HCT116 (cell line): Measurements from ENCODE around the gene PRAF2.

Experiments used
- EZH2 ChIP-seq: fragments of 200-600 bp; sonication (generic); IDR thresholded peaks from 2 replicates; pipeline ENCODE4 v1.6.1; 2017; ENCODE audit warnings: antibody characterized with exemption, mixed run types
- MAX ChIP-seq: IDR thresholded peaks from 2 replicates; pipeline ENCODE4 v1.6.1; 2012
- POLR2A ChIP-seq: IDR thresholded peaks from 2 replicates; pipeline ENCODE4 v1.7.0; 2011; ENCODE audit warnings: borderline replicate concordance; ENCODE audit not compliant: insufficient read depth, insufficient read length; ENCODE audit errors: extremely low read depth
- TF ChIP-seq, protein P1 (sequence below), 3 experiments: fragments of 200-600 bp in 1 of 3; sonication (generic) in 1 of 3; IDR thresholded peaks in 2 of 3; conservative IDR thresholded peaks in 1 of 3; 2 replicates each; pipeline ENCODE4 v1.5.1; 2012 to 2017; ENCODE audit warnings: low read depth in 2 of 3, low read length in 2 of 3, antibody characterized with exemption in 1 of 3, borderline replicate concordance in 1 of 3, control low read depth in 1 of 3, mild to moderate bottlenecking in 1 of 3, mixed read lengths in 1 of 3, mixed run types in 1 of 3, moderate library complexity in 1 of 3; ENCODE audit not compliant: insufficient read depth in 1 of 3
- TF ChIP-seq, protein P2 (sequence below): IDR thresholded peaks from 2 replicates; pipeline ENCODE4 v1.6.1; 2011; ENCODE audit warnings: mild to moderate bottlenecking, low read length, moderate library complexity; ENCODE audit not compliant: insufficient replicate concordance; ENCODE audit errors: extremely low read depth

- TF ChIP-seq EZH2 (no peak), POLR2A (no peak), MAX (no peak)
- TF ChIP-seq, protein P1, sequence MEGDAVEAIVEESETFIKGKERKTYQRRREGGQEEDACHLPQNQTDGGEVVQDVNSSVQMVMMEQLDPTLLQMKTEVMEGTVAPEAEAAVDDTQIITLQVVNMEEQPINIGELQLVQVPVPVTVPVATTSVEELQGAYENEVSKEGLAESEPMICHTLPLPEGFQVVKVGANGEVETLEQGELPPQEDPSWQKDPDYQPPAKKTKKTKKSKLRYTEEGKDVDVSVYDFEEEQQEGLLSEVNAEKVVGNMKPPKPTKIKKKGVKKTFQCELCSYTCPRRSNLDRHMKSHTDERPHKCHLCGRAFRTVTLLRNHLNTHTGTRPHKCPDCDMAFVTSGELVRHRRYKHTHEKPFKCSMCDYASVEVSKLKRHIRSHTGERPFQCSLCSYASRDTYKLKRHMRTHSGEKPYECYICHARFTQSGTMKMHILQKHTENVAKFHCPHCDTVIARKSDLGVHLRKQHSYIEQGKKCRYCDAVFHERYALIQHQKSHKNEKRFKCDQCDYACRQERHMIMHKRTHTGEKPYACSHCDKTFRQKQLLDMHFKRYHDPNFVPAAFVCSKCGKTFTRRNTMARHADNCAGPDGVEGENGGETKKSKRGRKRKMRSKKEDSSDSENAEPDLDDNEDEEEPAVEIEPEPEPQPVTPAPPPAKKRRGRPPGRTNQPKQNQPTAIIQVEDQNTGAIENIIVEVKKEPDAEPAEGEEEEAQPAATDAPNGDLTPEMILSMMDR (IDR thresholded peaks at IDR 0.05 in 2 of 3, conservative IDR thresholded peaks at IDR 0.05 in 1 of 3; ENCODE audit: borderline replicate concordance in 1 of 3, insufficient read depth in 1 of 3, low read depth in 2 of 3, low read length in 2 of 3) = no peak
- TF ChIP-seq, protein P2, sequence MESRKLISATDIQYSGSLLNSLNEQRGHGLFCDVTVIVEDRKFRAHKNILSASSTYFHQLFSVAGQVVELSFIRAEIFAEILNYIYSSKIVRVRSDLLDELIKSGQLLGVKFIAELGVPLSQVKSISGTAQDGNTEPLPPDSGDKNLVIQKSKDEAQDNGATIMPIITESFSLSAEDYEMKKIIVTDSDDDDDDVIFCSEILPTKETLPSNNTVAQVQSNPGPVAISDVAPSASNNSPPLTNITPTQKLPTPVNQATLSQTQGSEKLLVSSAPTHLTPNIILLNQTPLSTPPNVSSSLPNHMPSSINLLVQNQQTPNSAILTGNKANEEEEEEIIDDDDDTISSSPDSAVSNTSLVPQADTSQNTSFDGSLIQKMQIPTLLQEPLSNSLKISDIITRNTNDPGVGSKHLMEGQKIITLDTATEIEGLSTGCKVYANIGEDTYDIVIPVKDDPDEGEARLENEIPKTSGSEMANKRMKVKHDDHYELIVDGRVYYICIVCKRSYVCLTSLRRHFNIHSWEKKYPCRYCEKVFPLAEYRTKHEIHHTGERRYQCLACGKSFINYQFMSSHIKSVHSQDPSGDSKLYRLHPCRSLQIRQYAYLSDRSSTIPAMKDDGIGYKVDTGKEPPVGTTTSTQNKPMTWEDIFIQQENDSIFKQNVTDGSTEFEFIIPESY = no peak
Observed at GRCh38 chrX:49058794-49059193, 15.0 kb downstream of the PRAF2 start, which contains the start of gene CCDC120.
